Breast epithelium (tissue), 4 donors: ENCODE data around the gene WWC2. TPM values are rescaled to one million over a fixed set of nuclear protein-coding genes. Genes with fewer than 3 reads are reported as not detected.

Experiments
- DNase-seq, 2 donors: peaks; one replicate each; pipeline ENCODE4 v3.0.0-alpha.2; 2019; ENCODE audit warnings: low spot score in 2 of 2
- H3K27ac ChIP-seq, 2 donors: fragments of 200-600 bp; sonication (generic) in 1 of 2; one replicate each; pipeline ENCODE4 v1.5.1; 2016 to 2019; ENCODE audit warnings: mild to moderate bottlenecking in 1 of 2
- H3K27me3 ChIP-seq, 2 donors: fragments of 200-600 bp; sonication (generic) in 1 of 2; one replicate each; pipeline versions ENCODE4 v1.5.1 to v1.6.0; 2017 to 2019; ENCODE audit warnings: control low read depth in 1 of 2, mild to moderate bottlenecking in 1 of 2
- H3K36me3 ChIP-seq: fragments of 200-600 bp; one replicate; pipeline ENCODE4 v1.5.1; 2019
- H3K4me1 ChIP-seq, 2 donors: fragments of 200-600 bp; sonication (generic); one replicate each; pipeline ENCODE4 v1.5.1; 2016 to 2019; ENCODE audit warnings: control low read depth in 1 of 2
- H3K4me3 ChIP-seq, 3 donors: fragments of 200-600 bp; sonication (generic); 1 replicate in 2 of 3; 2 replicates in 1 of 3; pipeline ENCODE4 v1.5.1; 2016 to 2019; ENCODE audit warnings: mild to moderate bottlenecking in 3 of 3, moderate library complexity in 2 of 3
- H3K9me3 ChIP-seq, 2 donors: fragments of 200-600 bp; sonication (generic) in 1 of 2; one replicate each; pipeline ENCODE4 v1.5.1; 2016 to 2019; ENCODE audit warnings: control low read depth in 1 of 2
- CTCF ChIP-seq, 3 donors: fragments of 450-650 bp; IDR thresholded peaks; one replicate each; pipeline ENCODE4 v1.5.1; 2016 to 2017; ENCODE audit warnings: antibody characterized with exemption in 3 of 3, mild to moderate bottlenecking in 3 of 3, moderate library complexity in 3 of 3
- POLR2A ChIP-seq: fragments of 450-650 bp; IDR thresholded peaks from one replicate; pipeline ENCODE4 v1.6.1; 2016; ENCODE audit warnings: antibody characterized with exemption, mild to moderate bottlenecking, moderate library complexity
- POLR2AphosphoS5 ChIP-seq, 3 donors: sonication (generic); formaldehyde crosslinking; IDR thresholded peaks; one replicate each; pipeline ENCODE4 v1.6.1; 2017; ENCODE audit warnings: antibody characterized with exemption in 3 of 3
- intact Hi-C: fragments of 100-400 bp; cut with DNase I; formaldehyde crosslinking; loops from one replicate; pipeline ENCODE4 v1.15.1; 2023; ENCODE audit warnings: low total_unique reads
- total RNA-seq, 3 donors: library from RNA; depleted of rRNA; stranded (reverse); fragments of >200 nt; gene quantifications; one replicate each; pipeline ENCODE4 v1.1.0, GENCODE V29; 2016

Gene WWC2
- total RNA-seq, 3 donors from 2014 or later, result 37.4 to 40.4 (median 40.3) TPM

- Histone ChIP-seq H3K27ac (no peak overlapping the region), H3K36me3 (no peaks in the 10 kb centered on the region), H3K9me3 (no peaks in the 10 kb centered on the region), H3K4me3 (no peak overlapping the region), H3K27me3 (no peaks in the 10 kb centered on the region), H3K4me1 (no peaks in the 10 kb centered on the region)
- no peak for DNase-seq
- intact Hi-C loops, result no loop called here
- TF ChIP-seq POLR2AphosphoS5 (IDR thresholded peaks at IDR 0.05) (no peak), POLR2A (no peak), CTCF (IDR thresholded peaks at IDR 0.05) (no peak)
Observed at GRCh38 chr4:183153190-183153916, 54.3 kb downstream of the WWC2 start.

GRCh38 chr4:183154701-183155391 lies 55.8 kb downstream of the WWC2 start:
- intact Hi-C loops, result no loop called here
- no peaks in the 10 kb centered on the region for H3K9me3 ChIP-seq
- no peak overlapping the region for H3K27ac ChIP-seq
- H3K27me3 ChIP-seq, result no peaks in the 10 kb centered on the region
- no peaks in the 10 kb centered on the region for H3K4me1 ChIP-seq
- TF ChIP-seq CTCF (IDR thresholded peaks at IDR 0.05), result no peak
- no peak for TF ChIP-seq POLR2A
- TF ChIP-seq POLR2AphosphoS5 (IDR thresholded peaks at IDR 0.05), result no peak
- H3K4me3 ChIP-seq, result no peak overlapping the region
- no peaks in the 10 kb centered on the region for H3K36me3 ChIP-seq
- no peak for DNase-seq

- Histone ChIP-seq H3K9me3 (no peaks in the 10 kb centered on the region), H3K4me3 (no peak overlapping the region), H3K36me3 (no peaks in the 10 kb centered on the region), H3K27ac (no peak overlapping the region), H3K4me1 (no peaks in the 10 kb centered on the region), H3K27me3 (no peaks in the 10 kb centered on the region)
- TF ChIP-seq CTCF (IDR thresholded peaks at IDR 0.05) (no peak), POLR2A (no peak), POLR2AphosphoS5 (IDR thresholded peaks at IDR 0.05) (no peak)
- no peak for DNase-seq
- intact Hi-C loops, result no loop called here
Observed at GRCh38 chr4:183155450-183156184, 56.6 kb downstream of the WWC2 start.

GRCh38 chr4:183157215-183157614 lies 58.2 kb downstream of the WWC2 start:
- intact Hi-C loops, result no loop called here
- Histone ChIP-seq H3K4me1 (no peaks in the 10 kb centered on the region), H3K9me3 (no peaks in the 10 kb centered on the region), H3K36me3 (no peaks in the 10 kb centered on the region), H3K27ac (no peak overlapping the region), H3K27me3 (no peaks in the 10 kb centered on the region), H3K4me3 (no peak overlapping the region)
- DNase-seq, result no peak
- TF ChIP-seq POLR2AphosphoS5 (IDR thresholded peaks at IDR 0.05), result no peak
- no peak for TF ChIP-seq CTCF (IDR thresholded peaks at IDR 0.05)
- no peak for TF ChIP-seq POLR2A

- Histone ChIP-seq H3K4me1 (no peaks in the 10 kb centered on the region), H3K4me3 (no peak overlapping the region), H3K36me3 (no peaks in the 10 kb centered on the region), H3K9me3 (no peaks in the 10 kb centered on the region), H3K27me3 (no peaks in the 10 kb centered on the region), H3K27ac (no peak overlapping the region)
- intact Hi-C loops, result no loop called here
- no peak for DNase-seq
- TF ChIP-seq POLR2AphosphoS5 (IDR thresholded peaks at IDR 0.05), result no peak
- no peak for TF ChIP-seq POLR2A
- TF ChIP-seq CTCF (IDR thresholded peaks at IDR 0.05), result no peak
Observed at GRCh38 chr4:183158062-183158461, 59.0 kb downstream of the WWC2 start.
